Measurements from ENCODE around the gene PPP4C.

Gene PPP4C

GRCh38 chr16:30131869-30132475, 56.2 kb downstream of the PPP4C start:
- no peak for DNase-seq

GRCh38 chr16:30132591-30132990, 56.8 kb downstream of the PPP4C start:
- no peak for DNase-seq
